Keratinocyte (primary cell): Measurements from ENCODE around the gene ATF6. TPM values are rescaled to one million over a fixed set of nuclear protein-coding genes. Genes with fewer than 3 reads are reported as not detected.

ENCODE experiments used
- DNase-seq: peaks from one replicate; pipeline ENCODE4 v3.0.0-alpha.2; 2011; ENCODE audit warnings: low read depth, missing footprints, low spot score
- FAIRE-seq: peaks from 2 replicates; lab custom pipeline; 2011; peaks lifted over from hg19 to GRCh38; lab: Jason Lieb, UNC
- H2AFZ ChIP-seq: 2 replicates; pipeline ENCODE4 v1.6.0; 2012; ENCODE audit warnings: low read length, control low read depth, inconsistent platforms; ENCODE audit not compliant: control insufficient read depth
- H3K27ac ChIP-seq: 2 replicates; pipeline ENCODE4 v1.5.1; 2011; ENCODE audit warnings: low read length; ENCODE audit not compliant: control insufficient read depth, insufficient read depth
- H3K27me3 ChIP-seq: 3 replicates; pipeline ENCODE4 v1.6.0; 2011; ENCODE audit warnings: low read length; ENCODE audit not compliant: control insufficient read depth, insufficient read depth; ENCODE audit errors: extremely low read depth
- H3K36me3 ChIP-seq, 2 experiments: 2 replicates in 1 of 2; 3 replicates in 1 of 2; pipeline ENCODE4 v1.5.1; 2011; ENCODE audit warnings: low read length in 2 of 2, mild to moderate bottlenecking in 1 of 2; ENCODE audit not compliant: control insufficient read depth in 2 of 2, insufficient read depth in 2 of 2; ENCODE audit errors: extremely low read depth in 1 of 2
- H3K4me1 ChIP-seq: 3 replicates; pipeline ENCODE4 v1.5.1; 2011; ENCODE audit warnings: low read length; ENCODE audit not compliant: control insufficient read depth, insufficient read depth; ENCODE audit errors: extremely low read depth
- H3K4me2 ChIP-seq: 3 replicates; pipeline ENCODE4 v1.6.0; 2011; ENCODE audit warnings: low read depth, low read length; ENCODE audit not compliant: control insufficient read depth, insufficient read depth; ENCODE audit errors: extremely low read depth
- H3K4me3 ChIP-seq, 3 experiments: fragments of 200-600 bp in 1 of 3; sonication (generic) in 1 of 3; 2 replicates in 2 of 3; 3 replicates in 1 of 3; pipeline ENCODE4 v1.5.1; 2011 to 2016; ENCODE audit warnings: low read length in 3 of 3, mild to moderate bottlenecking in 3 of 3, control low read depth in 2 of 3, inconsistent platforms in 1 of 3, low read depth in 1 of 3, mixed read lengths in 1 of 3, mixed run types in 1 of 3, moderate library complexity in 1 of 3; ENCODE audit not compliant: control insufficient read depth in 2 of 3, insufficient read depth in 2 of 3; ENCODE audit errors: extremely low read depth in 1 of 3
- H3K79me2 ChIP-seq: 2 replicates; pipeline ENCODE4 v1.6.0; 2012; ENCODE audit warnings: low read length; ENCODE audit not compliant: control insufficient read depth, insufficient read depth
- H3K9ac ChIP-seq: 3 replicates; pipeline ENCODE4 v1.6.0; 2011; ENCODE audit warnings: low read length; ENCODE audit not compliant: control insufficient read depth, insufficient read depth; ENCODE audit errors: extremely low read depth
- H3K9me1 ChIP-seq: 3 replicates; pipeline ENCODE4 v1.6.0; 2011; ENCODE audit warnings: low read length; ENCODE audit not compliant: control insufficient read depth, insufficient read depth; ENCODE audit errors: extremely low read depth
- H3K9me3 ChIP-seq: 2 replicates; pipeline ENCODE4 v1.5.1; 2012; ENCODE audit warnings: low read depth, low read length; ENCODE audit not compliant: control insufficient read depth
- H4K20me1 ChIP-seq: 3 replicates; pipeline ENCODE4 v1.6.0; 2011; ENCODE audit warnings: low read length; ENCODE audit not compliant: control insufficient read depth, insufficient read depth; ENCODE audit errors: extremely low read depth
- CTCF ChIP-seq, 3 experiments: IDR thresholded peaks in 1 of 3; conservative IDR thresholded peaks in 1 of 3; optimal IDR thresholded peaks in 1 of 3; 2 replicates in 2 of 3; 3 replicates in 1 of 3; pipeline versions ENCODE3 to v1.5.1; 2011; ENCODE audit warnings: low read length in 3 of 3, mild to moderate bottlenecking in 3 of 3, moderate library complexity in 2 of 3, control low read depth in 1 of 3, inconsistent platforms in 1 of 3; ENCODE audit not compliant: insufficient read depth in 2 of 3; ENCODE audit errors: extremely low read depth in 1 of 3
- EZH2 ChIP-seq: IDR thresholded peaks from one replicate; pipeline ENCODE4 v1.6.1; 2012; ENCODE audit warnings: inconsistent platforms, mild to moderate bottlenecking, low read length, moderate library complexity
- dilution Hi-C: fragments of 300-500 bp; cut with MboI; formaldehyde crosslinking; loops from one replicate; pipeline ENCODE4 v1.7.0; 2020; ENCODE audit warnings: low sequenced_read_pairs; ENCODE audit not compliant: extremely low pct_ligation_motif_present
- polyA plus RNA-seq, 5 experiments: library from polyadenylated mRNA; depleted of rRNA in 3 of 5; stranded (reverse) in 3 of 5; stranded (forward) in 1 of 5; unstranded in 1 of 5; fragments of >200 nt; gene quantifications; 1 replicate in 1 of 5; 2 replicates in 3 of 5; 3 replicates in 1 of 5; pipeline versions ENCODE4 v1.2.1 to v1.2.3, GENCODE V29; 2011 to 2012; ENCODE audit warnings: missing spikeins in 2 of 5, low read depth in 1 of 5, low replicate concordance in 1 of 5

ATF6 gene
- polyA plus RNA-seq, 1 donor (not counting 4 experiments of a cell fraction or from before 2014, with no cell fraction given): 19.7 TPM

- H3K36me3 ChIP-seq: no peaks in the 10 kb centered on the region
- no peaks in the 10 kb centered on the region for H3K79me2 ChIP-seq
- H3K9me3 ChIP-seq: no peaks in the 10 kb centered on the region
- H3K4me1 ChIP-seq: peaks cover 13% of the 10 kb centered on the region
- H4K20me1 ChIP-seq: no peaks in the 10 kb centered on the region
- dilution Hi-C loops: no loop called here
- TF ChIP-seq EZH2 (no peak), CTCF (optimal IDR thresholded peaks at IDR 0.05 in 1 of 3, IDR thresholded peaks at IDR 0.05 in 1 of 3, conservative IDR thresholded peaks at IDR 0.05 in 1 of 3; ENCODE audit: extremely low read depth in 1 of 3, insufficient read depth in 2 of 3, low read length in 3 of 3) (no peak)
- no peak overlapping the region for H3K4me2 ChIP-seq
- no peaks in the 10 kb centered on the region for H3K27me3 ChIP-seq
- H3K4me3 ChIP-seq: no peak overlapping the region
- H3K9ac ChIP-seq: no peak overlapping the region
- DNase-seq (no peak), FAIRE-seq (no peak)
- no peak overlapping the region for H2AFZ ChIP-seq
- H3K27ac ChIP-seq: no peak overlapping the region
- no peaks in the 10 kb centered on the region for H3K9me1 ChIP-seq
Measured at GRCh38 chr1:161719325-161719611, 46.9 kb upstream of the ATF6 start.

- Histone ChIP-seq H3K4me1 (peaks cover 13% of the 10 kb centered on the region), H3K36me3 (no peaks in the 10 kb centered on the region), H4K20me1 (no peaks in the 10 kb centered on the region), H3K27me3 (no peaks in the 10 kb centered on the region), H3K27ac (no peak overlapping the region), H3K4me2 (no peak overlapping the region), H3K9ac (no peak overlapping the region), H3K9me1 (no peaks in the 10 kb centered on the region), H3K79me2 (no peaks in the 10 kb centered on the region), H3K4me3 (no peak overlapping the region), H3K9me3 (no peaks in the 10 kb centered on the region), H2AFZ (no peak overlapping the region)
- dilution Hi-C loops: no loop called here
- FAIRE-seq (no peak), DNase-seq (no peak)
- TF ChIP-seq EZH2: no peak
- no peak for TF ChIP-seq CTCF (optimal IDR thresholded peaks at IDR 0.05 in 1 of 3, IDR thresholded peaks at IDR 0.05 in 1 of 3, conservative IDR thresholded peaks at IDR 0.05 in 1 of 3; ENCODE audit: extremely low read depth in 1 of 3, insufficient read depth in 2 of 3, low read length in 3 of 3)
Measured at GRCh38 chr1:161720422-161720821, 45.7 kb upstream of the ATF6 start.
